CD4-positive, alpha-beta T cell treated with Interleukin-6 for 4 hours (primary cell): ENCODE measurements around the gene PA2G4.
"Not testable (repeated sequence)": the region's sequence is repeated elsewhere in the genome, so short reads cannot be mapped to it uniquely, and the experiment has no call there.

Experiments
- DNase-seq: peaks from one replicate; pipeline ENCODE4 v3.0.0-alpha.2; 2020; ENCODE audit warnings: mixed read lengths

The PA2G4 gene

DNA sequence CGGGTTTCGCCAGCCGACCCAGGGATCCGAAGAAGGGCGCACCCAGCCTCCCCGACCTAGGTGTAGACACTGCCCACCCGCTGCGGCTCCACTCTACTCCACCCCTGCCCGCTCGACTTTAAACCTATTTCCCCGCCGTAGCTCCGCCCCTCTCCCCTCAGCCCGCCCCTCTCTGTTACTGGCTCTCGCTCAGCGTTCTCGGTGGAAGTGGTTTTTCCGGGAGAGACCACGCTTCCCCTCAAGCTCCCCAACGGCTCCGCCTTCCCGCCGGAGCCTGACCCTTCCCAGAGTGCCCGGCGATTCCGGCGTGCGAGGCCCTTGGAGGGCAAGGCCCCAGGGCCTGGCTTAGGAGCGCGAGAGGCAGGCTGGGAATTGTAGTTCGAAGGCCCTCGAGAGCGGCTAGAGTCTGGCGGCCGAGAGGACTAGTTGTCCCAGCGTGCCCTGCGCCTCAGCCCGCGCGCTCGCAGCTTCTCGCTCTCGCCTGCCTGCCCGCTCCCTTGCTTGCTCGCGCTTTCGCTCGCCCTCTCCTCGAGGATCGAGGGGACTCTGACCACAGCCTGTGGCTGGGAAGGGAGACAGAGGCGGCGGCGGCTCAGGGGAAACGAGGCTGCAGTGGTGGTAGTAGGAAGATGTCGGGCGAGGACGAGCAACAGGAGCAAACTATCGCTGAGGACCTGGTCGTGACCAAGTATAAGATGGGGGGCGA is at the start of gene PA2G4:
Gene PA2G4, plus strand, starts transcription at position 451 of the 706 bp plus-strand sequence. Its CDS starts 179 bp downstream, at position 630.
- DNase-seq, result peak; percentile 98

- not testable (repeated sequence) for DNase-seq
Measured at GRCh38 chr12:56059964-56060363, 44.4 kb upstream of the PA2G4 start.

GRCh38 chr12:56061982-56062381 is 42.4 kb upstream of the PA2G4 start:
- no peak for DNase-seq

DNA sequence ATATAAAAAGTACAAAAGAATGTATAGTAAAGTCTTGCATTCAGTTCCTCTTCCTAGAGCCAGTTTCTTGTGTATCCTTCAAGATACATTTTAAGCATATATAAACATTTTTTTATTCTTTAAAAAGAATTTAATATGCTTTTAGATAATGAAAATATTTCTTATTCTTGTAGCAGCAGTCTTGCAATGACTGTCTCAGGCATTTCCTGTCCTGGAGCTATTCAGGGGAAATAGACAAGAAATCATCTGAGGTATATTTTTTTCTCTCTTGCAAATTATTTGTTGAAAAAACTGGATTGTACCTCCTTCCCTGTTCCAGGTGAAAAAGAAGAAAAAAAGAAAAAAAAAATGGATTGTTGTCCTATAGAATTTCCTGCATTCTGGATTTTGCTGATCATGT is 41.4 kb upstream of the PA2G4 start:
- DNase-seq, result no peak

- DNase-seq, result no peak
Measured at GRCh38 chr12:56071648-56072047, 32.7 kb upstream of the PA2G4 start.

DNA sequence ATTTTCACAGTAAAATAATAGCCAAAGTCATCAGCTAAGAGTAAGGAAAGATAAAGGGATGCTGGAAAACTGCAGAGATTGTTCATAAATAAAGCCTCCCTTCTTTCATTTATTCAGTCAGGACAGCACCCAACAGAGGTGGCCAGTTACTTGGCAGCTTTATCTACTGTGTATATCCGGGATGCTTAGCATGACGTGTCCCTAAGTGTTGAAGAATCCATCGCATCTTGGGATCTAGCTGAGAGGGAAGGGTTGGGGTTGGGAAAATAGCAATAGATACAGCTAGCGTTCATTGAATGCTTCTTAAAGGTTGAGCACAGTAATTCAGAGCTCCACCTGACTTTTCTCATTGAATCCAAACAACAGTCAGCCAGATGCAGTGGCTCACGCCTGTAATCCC is 30.0 kb upstream of the PA2G4 start:
- DNase-seq, result no peak

DNA sequence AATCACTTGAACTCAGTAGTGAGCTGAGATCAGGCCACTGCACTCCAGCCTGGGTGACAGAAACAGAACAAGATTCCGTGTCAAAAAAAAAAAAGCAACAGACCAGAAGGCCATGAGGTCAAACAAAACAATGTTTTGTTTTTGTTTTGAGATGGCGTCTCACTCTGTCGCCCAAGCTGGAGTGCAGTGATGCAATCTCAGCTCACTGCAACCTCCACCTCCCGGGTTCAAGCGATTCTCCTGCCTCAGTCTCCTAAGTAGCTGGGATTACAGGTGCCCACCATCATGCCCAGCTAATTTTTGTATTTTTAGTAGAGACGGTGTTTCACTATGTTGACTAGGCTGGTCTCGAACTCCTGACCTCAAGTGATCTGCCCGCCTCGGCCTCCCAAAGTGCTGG is 26.4 kb upstream of the PA2G4 start:
- DNase-seq, result not testable (repeated sequence)

- no peak for DNase-seq
Measured at GRCh38 chr12:56078427-56078826, 25.9 kb upstream of the PA2G4 start.

DNA sequence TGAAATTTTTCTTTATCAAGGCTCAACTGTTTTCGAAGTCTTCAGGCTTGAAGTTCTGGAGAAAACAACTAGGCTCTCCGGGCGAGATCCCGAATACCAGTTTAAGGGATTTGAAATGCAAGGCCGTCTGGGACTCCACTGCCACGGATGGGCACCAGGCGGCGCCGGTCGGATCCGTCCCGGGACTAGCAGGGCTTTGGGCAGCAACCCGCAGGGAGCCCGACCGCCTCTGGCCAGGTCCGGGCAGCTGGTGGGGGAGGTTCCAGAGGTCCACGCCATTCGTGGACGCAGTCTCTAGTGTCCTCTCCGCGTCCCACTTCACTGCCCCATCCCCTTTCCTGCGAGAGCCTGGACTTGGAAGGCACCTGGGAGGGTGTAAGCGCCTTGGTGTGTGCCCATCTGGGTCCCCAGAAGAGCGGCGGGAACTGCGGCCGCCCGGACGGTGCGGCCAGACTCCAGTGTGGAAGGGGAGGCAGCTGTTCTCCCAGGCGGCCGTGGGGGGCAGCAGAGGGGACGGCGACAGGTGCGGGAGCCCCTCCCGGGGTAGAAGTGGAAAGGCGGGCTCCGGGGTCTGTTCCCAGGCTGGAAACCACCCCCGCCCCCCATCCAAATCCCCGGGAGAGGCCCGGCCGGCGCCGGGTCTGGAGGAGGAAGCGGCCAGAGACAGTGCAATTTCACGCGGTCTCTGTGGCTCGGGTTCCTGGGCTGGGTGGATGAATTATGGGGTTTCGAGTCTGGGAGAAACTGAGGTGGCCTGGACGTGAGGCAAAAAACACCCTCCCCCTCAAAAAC is 25.2 kb upstream of the PA2G4 start:
- DNase-seq, result peak; percentile 63

- DNase-seq, result peak; percentile 82
Measured at GRCh38 chr12:56079723-56080555, 24.4 kb upstream of the PA2G4 start, which contains the start of gene ERBB3. TSS of gene ERBB3 (plus strand) at chr12:56080165. CDS start at chr12:56080301, 136 bp downstream.

DNA sequence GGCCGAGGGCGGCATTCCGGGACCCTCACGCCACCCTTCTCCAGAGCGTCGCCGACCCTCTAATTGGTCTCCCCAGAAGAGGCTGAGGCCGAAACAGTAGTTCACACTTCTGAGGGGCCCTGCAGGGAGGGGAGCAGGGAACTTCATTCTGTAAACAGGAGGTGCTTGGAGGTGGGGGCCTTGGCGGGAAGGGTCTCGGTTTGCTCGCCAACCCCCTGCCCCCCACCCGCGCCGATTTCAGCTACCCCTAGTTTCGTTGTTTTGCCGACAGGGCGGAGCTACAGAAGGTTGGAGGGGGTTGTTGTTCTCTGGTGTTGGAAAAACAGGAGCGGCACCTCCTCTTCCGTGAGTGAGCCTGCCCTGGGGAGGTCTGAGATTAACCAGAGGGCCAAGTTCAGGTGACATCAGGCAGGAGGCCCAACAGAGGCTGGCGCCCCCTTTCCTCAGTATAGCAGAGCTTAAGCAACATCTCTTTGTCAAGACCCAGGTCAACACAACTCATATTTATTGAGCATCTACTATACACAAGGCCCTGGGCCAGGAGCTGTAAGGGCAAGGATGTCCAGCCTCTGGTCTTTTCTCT is 23.7 kb upstream of the PA2G4 start:
- peak; percentile 4 for DNase-seq

DNA sequence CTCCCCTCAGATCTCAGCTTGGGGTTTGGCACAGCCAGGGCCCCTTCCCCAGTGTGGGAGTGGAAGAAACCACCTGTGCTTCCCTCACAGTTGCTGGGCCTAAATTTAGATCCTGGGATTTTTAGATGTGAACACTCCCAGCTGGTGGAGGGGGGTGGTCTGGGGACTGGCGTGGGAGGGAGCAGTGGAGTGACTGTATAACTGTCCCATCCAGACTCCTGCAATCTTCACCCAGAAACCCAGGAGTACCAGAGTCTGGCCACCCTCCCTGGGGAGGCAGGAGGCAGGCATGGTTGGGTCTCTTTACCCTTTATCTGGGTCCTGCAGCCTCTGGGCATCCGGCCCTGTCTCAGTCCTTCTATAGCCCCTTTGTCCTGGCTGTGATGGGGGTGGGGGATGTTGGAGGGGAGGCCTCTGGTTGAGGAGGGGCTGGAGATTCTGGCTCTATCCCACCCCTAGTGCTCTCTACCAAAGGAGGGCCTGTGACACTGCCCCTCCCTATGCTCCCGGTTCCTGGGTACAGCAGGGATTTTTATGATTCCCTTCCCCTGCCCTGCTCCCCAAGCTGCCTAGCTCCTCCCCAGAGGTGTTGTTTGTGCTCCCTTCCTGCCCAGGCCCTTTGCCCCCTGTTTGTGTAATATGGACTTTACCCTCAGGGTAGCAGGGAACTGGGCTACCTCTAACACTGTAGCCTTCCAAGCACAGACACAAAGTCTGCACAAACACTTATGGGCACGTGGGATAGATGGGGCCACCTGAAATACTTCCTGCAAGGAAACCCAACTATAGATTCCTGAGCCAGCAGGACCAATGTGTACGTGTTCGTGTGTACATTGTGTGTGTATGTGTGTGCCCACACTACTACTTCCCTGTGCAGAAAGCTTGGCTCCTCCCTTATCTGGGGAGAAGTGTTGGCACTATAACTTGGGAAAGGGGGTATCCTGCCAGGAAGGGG is 22.7 kb upstream of the PA2G4 start:
- DNase-seq, result no peak

- DNase-seq, result no peak
Measured at GRCh38 chr12:56082382-56082781, 22.0 kb upstream of the PA2G4 start.

GRCh38 chr12:56082967-56083366 is 21.4 kb upstream of the PA2G4 start:
- DNase-seq, result no peak

- peak; percentile 45 for DNase-seq
Measured at GRCh38 chr12:56084958-56085543, 19.3 kb upstream of the PA2G4 start.

- no peak for DNase-seq
Measured at GRCh38 chr12:56086096-56086495, 18.3 kb upstream of the PA2G4 start.

DNA sequence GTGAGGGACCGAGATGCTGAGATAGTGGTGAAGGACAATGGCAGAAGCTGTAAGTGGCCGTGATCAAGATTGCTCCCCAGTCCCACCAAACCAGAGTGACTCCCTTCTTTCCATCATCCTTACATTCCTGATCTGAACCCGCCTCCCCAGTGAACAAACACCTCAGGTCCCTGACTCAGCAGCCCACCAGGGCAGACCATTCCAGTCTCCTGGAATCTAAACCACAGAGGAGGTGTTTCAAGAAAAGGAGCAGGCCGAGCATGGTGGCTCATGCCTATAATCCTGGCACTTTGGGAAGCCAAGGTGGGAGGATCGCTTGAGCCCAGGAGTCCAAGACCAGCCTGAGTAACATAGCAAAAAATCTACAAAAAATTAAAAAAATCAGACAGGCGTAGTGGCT is 17.8 kb upstream of the PA2G4 start:
- DNase-seq, result no peak

DNA sequence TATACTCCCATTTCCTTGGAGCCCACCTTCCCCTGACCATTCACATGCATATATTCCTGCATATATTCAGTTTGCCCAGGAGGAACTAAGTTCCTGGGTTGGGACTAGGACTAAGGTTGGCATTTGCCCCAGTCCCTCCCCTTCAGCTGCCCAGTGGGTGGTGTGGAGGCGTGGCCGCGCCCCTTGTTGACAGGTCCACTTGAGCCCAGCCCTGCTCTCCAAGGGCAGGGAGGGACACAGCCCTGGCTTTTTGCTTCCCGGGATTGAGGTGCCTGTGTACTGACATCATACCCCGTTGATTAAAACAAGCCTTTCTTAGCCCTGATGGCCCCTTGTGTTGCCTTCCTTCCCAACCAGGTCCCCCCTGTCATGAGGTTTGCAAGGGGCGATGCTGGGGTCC is 17.1 kb upstream of the PA2G4 start:
- DNase-seq, result no peak

DNA sequence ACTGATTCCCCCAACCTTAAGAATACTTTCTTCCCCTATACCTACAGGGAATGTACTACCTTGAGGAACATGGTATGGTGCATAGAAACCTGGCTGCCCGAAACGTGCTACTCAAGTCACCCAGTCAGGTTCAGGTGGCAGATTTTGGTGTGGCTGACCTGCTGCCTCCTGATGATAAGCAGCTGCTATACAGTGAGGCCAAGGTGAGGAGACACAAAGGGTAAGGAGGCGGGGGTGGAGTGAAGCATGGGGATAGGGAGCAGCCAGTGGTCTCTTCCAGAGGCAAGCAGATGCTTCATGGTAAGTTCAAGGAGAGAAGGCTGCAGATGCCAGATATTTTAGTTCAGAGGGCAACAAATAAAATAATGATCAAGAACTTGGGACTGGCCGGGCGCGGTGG is 6.6 kb upstream of the PA2G4 start:
- no peak for DNase-seq

DNA sequence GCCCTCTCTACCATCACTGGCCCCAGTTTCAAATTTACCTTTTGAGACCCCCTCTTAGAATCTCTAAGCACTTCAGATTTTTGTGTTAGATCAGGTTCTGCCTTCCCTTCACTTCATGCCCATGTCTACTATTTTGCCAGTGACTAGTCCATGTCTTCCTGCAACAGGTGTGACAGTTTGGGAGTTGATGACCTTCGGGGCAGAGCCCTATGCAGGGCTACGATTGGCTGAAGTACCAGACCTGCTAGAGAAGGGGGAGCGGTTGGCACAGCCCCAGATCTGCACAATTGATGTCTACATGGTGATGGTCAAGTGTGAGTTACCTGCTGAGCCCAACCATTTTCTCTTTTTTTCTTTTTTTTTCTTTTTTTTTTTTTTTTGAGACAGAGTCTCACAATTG is 5.8 kb upstream of the PA2G4 start:
- no peak for DNase-seq

DNA sequence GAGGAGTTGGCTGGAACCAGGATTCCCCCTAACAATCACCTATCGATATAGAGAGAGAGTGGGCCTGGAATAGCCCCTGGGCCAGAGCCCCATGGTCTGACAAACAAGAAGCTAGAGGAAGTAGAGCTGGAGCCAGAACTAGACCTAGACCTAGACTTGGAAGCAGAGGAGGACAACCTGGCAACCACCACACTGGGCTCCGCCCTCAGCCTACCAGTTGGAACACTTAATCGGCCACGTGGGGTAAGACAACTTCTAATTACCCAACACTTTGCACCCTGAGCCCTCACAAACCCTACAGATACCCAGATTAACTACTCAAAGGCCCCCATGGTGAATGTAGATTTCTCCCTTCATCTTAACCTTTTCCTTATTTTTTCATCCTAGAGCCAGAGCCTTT is 4.6 kb upstream of the PA2G4 start:
- DNase-seq, result no peak
